ENCODE measurements around the gene UNC79. TPM values are rescaled to one million over a fixed set of nuclear protein-coding genes. Genes with fewer than 3 reads are reported as not detected.
A peak's percentile ranks its signal among the peaks of the same experiment; 100 is the strongest.

The UNC79 gene
- total RNA-seq, 1 experiment from 2014 or later, result not detected

- ChIA-PET POLR2A (ENCODE audit: unreplicated experiment) (no interaction called here), CTCF (no interaction called here)
- Histone ChIP-seq H3K27me3 (ENCODE audit: low read length) (peaks cover 75% of the 10 kb centered on the region), H2AFZ (ENCODE audit: low read length) (no peak overlapping the region), H3K4me2 (ENCODE audit: low read length) (no peak overlapping the region), H3K79me2 (ENCODE audit: low read length) (no peaks in the 10 kb centered on the region), H3K27ac (ENCODE audit: low read length) (no peak overlapping the region), H3K9ac (ENCODE audit: low read length) (no peak overlapping the region), H3K36me3 (ENCODE audit: low read depth, low read length) (no peaks in the 10 kb centered on the region), H3K9me3 (ENCODE audit: low read length) (no peaks in the 10 kb centered on the region), H3K9me2 (replicated peaks; ENCODE audit: low read length) (no peaks in the 10 kb centered on the region), H3K4me3 (ENCODE audit: low read length) (no peak overlapping the region), H4K20me1 (ENCODE audit: low read length) (no peaks in the 10 kb centered on the region), H3K4me1 (ENCODE audit: insufficient read depth, low read length) (no peaks in the 10 kb centered on the region), H3F3A (ENCODE audit: low read length, unreplicated experiment) (no peaks in the 10 kb centered on the region)
- ATAC-seq (no peak), DNase-seq (no peak)
- TF ChIP-seq EZH2phosphoT487 (IDR thresholded peaks at IDR 0.05; ENCODE audit: borderline replicate concordance, low read length), result no peak
- no peak for TF ChIP-seq CTCF (conservative IDR thresholded peaks at IDR 0.05; ENCODE audit: low read depth, low read length)
- no peak for TF ChIP-seq EZH2 (IDR thresholded peaks at IDR 0.05; ENCODE audit: low read length, unreplicated experiment)
- intact Hi-C loops (cut with micrococcal nuclease), result no loop called here
- BruUV-seq (replicated peaks), result no TSS peak
Observed at GRCh38 chr14:93705513-93706156, 274.9 kb downstream of the UNC79 start.

DNA sequence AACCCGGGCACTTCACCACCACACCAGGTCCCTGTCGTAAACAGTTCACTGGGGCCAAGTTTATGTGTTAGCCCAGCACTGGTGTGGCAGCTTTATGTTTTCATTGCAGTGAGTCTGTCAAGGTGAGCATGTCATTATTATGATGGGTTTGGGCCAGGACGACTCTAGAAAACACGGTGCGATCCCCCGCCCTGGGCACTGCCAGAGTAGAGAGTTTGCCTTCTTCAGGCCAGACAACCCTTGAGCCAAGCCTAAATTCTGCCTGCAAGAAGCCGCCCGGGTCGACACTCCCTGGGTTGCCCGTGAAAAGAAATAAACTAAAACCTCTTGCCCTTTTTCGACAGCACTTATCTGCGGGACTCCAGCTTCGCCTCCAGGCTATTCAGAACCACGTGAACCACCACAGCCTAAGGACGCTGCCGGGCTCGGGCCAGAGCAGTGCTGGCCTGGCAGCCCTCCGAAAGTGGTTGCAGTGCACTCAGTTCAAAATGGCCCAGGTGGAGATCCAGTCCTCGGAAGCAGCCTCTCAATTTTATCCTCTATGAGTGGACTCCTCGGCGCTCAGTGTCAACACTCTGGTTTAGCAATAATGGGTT lies 275.7 kb downstream of the UNC79 start:
- no TSS peak for BruUV-seq (replicated peaks)
- Histone ChIP-seq H2AFZ (ENCODE audit: low read length) (no peak overlapping the region), H3K79me2 (ENCODE audit: low read length) (no peaks in the 10 kb centered on the region), H3K4me3 (ENCODE audit: low read length) (no peak overlapping the region), H3K27me3 (ENCODE audit: low read length) (peaks cover 79% of the 10 kb centered on the region), H3K27ac (ENCODE audit: low read length) (no peak overlapping the region), H3K4me1 (ENCODE audit: insufficient read depth, low read length) (no peaks in the 10 kb centered on the region), H3K9me3 (ENCODE audit: low read length) (no peaks in the 10 kb centered on the region), H3K9ac (ENCODE audit: low read length) (no peak overlapping the region), H3K9me2 (replicated peaks; ENCODE audit: low read length) (no peaks in the 10 kb centered on the region), H3K36me3 (ENCODE audit: low read depth, low read length) (no peaks in the 10 kb centered on the region), H3K4me2 (ENCODE audit: low read length) (no peak overlapping the region), H3F3A (ENCODE audit: low read length, unreplicated experiment) (no peaks in the 10 kb centered on the region), H4K20me1 (ENCODE audit: low read length) (no peaks in the 10 kb centered on the region)
- ATAC-seq, result no peak
- no peak for TF ChIP-seq EZH2phosphoT487 (IDR thresholded peaks at IDR 0.05; ENCODE audit: borderline replicate concordance, low read length)
- no peak for TF ChIP-seq CTCF (conservative IDR thresholded peaks at IDR 0.05; ENCODE audit: low read depth, low read length)
- intact Hi-C loops (cut with micrococcal nuclease), result no loop called here
- no peak for DNase-seq
- ChIA-PET CTCF (no interaction called here), POLR2A (ENCODE audit: unreplicated experiment) (no interaction called here)

- no peaks in the 10 kb centered on the region for H3F3A ChIP-seq (ENCODE audit: low read length, unreplicated experiment)
- no peaks in the 10 kb centered on the region for H3K79me2 ChIP-seq (ENCODE audit: low read length)
- ChIA-PET POLR2A (ENCODE audit: unreplicated experiment) (no interaction called here), CTCF (no interaction called here)
- H4K20me1 ChIP-seq (ENCODE audit: low read length), result no peaks in the 10 kb centered on the region
- no peak overlapping the region for H2AFZ ChIP-seq (ENCODE audit: low read length)
- H3K27ac ChIP-seq (ENCODE audit: low read length), result no peak overlapping the region
- H3K36me3 ChIP-seq (ENCODE audit: low read depth, low read length), result no peaks in the 10 kb centered on the region
- no peaks in the 10 kb centered on the region for H3K4me1 ChIP-seq (ENCODE audit: insufficient read depth, low read length)
- intact Hi-C loops (cut with micrococcal nuclease), result no loop called here
- H3K4me3 ChIP-seq (ENCODE audit: low read length), result no peak overlapping the region
- H3K4me2 ChIP-seq (ENCODE audit: low read length), result no peak overlapping the region
- DNase-seq, result peak; percentile 2
- BruUV-seq (replicated peaks), result no TSS peak
- H3K9me3 ChIP-seq (ENCODE audit: low read length), result no peaks in the 10 kb centered on the region
- no peak for TF ChIP-seq CTCF (conservative IDR thresholded peaks at IDR 0.05; ENCODE audit: low read depth, low read length)
- no peak for TF ChIP-seq EZH2 (IDR thresholded peaks at IDR 0.05; ENCODE audit: low read length, unreplicated experiment)
- no peak for TF ChIP-seq EZH2phosphoT487 (IDR thresholded peaks at IDR 0.05; ENCODE audit: borderline replicate concordance, low read length)
- no peaks in the 10 kb centered on the region for H3K9me2 ChIP-seq (replicated peaks; ENCODE audit: low read length)
- ATAC-seq, result no peak
- peaks cover 79% of the 10 kb centered on the region for H3K27me3 ChIP-seq (ENCODE audit: low read length)
- H3K9ac ChIP-seq (ENCODE audit: low read length), result no peak overlapping the region
Observed at GRCh38 chr14:93707475-93707874, 276.7 kb downstream of the UNC79 start.

Measured in PC-3 (cell line).